Astrocyte (in vitro differentiated cells and primary cell): ENCODE data around the gene ANK3. TPM values are rescaled to one million over a fixed set of nuclear protein-coding genes. Genes with fewer than 3 reads are reported as not detected.

ENCODE experiments used
- DNase-seq: peaks from one replicate; pipeline ENCODE4 v3.0.0-alpha.2; 2010; ENCODE audit warnings: low read depth
- FAIRE-seq: peaks from 2 replicates; lab custom pipeline; 2011; peaks lifted over from hg19 to GRCh38; lab: Jason Lieb, UNC
- H2AFZ ChIP-seq: 2 replicates; pipeline ENCODE4 v1.6.0; 2012; ENCODE audit warnings: low read depth, low read length, inconsistent platforms
- H3K27ac ChIP-seq: 2 replicates; pipeline ENCODE4 v1.5.1; 2011; ENCODE audit warnings: low read depth, low read length, inconsistent platforms
- H3K27me3 ChIP-seq: 2 replicates; pipeline ENCODE4 v1.6.0; 2011; ENCODE audit warnings: low read length, inconsistent platforms; ENCODE audit not compliant: insufficient read depth
- H3K36me3 ChIP-seq: 2 replicates; pipeline ENCODE4 v1.5.1; 2011; ENCODE audit warnings: low read length, inconsistent platforms; ENCODE audit not compliant: insufficient read depth
- H3K4me1 ChIP-seq: 2 replicates; pipeline ENCODE4 v1.5.1; 2011; ENCODE audit warnings: low read length, inconsistent platforms; ENCODE audit not compliant: insufficient read depth
- H3K4me2 ChIP-seq: 2 replicates; pipeline ENCODE4 v1.6.0; 2012; ENCODE audit warnings: low read length, inconsistent platforms
- H3K4me3 ChIP-seq: 2 replicates; pipeline ENCODE4 v1.5.1; 2011; ENCODE audit warnings: low read depth, mild to moderate bottlenecking, low read length, inconsistent platforms; ENCODE audit not compliant: insufficient read depth
- H3K79me2 ChIP-seq: 2 replicates; pipeline ENCODE4 v1.6.0; 2012; ENCODE audit warnings: mild to moderate bottlenecking, low read length, inconsistent platforms; ENCODE audit not compliant: insufficient read depth
- H3K9ac ChIP-seq: 2 replicates; pipeline ENCODE4 v1.6.0; 2012; ENCODE audit warnings: mild to moderate bottlenecking, low read length, inconsistent platforms
- H3K9me3 ChIP-seq: 2 replicates; pipeline ENCODE4 v1.5.1; 2012; ENCODE audit warnings: low read depth, mild to moderate bottlenecking, low read length, inconsistent platforms; ENCODE audit not compliant: insufficient read depth
- H4K20me1 ChIP-seq: 2 replicates; pipeline ENCODE4 v1.6.0; 2012; ENCODE audit warnings: low read length, inconsistent platforms; ENCODE audit not compliant: insufficient read depth
- H3K27ac Mint-ChIP-seq: one replicate; pipeline ENCODE4 v1.8.0; 2021; ENCODE audit warnings: mild to moderate bottlenecking, mixed read lengths; ENCODE audit not compliant: unreplicated experiment
- H3K27me3 Mint-ChIP-seq: one replicate; pipeline ENCODE4 v1.8.0; 2021; ENCODE audit warnings: low read depth, mixed read lengths; ENCODE audit not compliant: unreplicated experiment
- H3K36me3 Mint-ChIP-seq: one replicate; pipeline ENCODE4 v1.8.0; 2021; ENCODE audit warnings: low read depth, mixed read lengths; ENCODE audit not compliant: unreplicated experiment
- H3K4me1 Mint-ChIP-seq: one replicate; pipeline ENCODE4 v1.8.0; 2021; ENCODE audit warnings: low read depth, mixed read lengths; ENCODE audit not compliant: unreplicated experiment
- H3K4me3 Mint-ChIP-seq: one replicate; pipeline ENCODE4 v1.8.0; 2021; ENCODE audit warnings: mild to moderate bottlenecking, moderate library complexity, mixed read lengths; ENCODE audit not compliant: unreplicated experiment
- H3K9me3 Mint-ChIP-seq: one replicate; pipeline ENCODE4 v1.8.0; 2021; ENCODE audit warnings: mild to moderate bottlenecking, mixed read lengths; ENCODE audit not compliant: unreplicated experiment
- EZH2 ChIP-seq: IDR thresholded peaks from 2 replicates; pipeline ENCODE4 v1.6.1; 2012; ENCODE audit warnings: mild to moderate bottlenecking, low read length, inconsistent platforms; ENCODE audit not compliant: insufficient read depth
- total RNA-seq: library from RNA; stranded (reverse); gene quantifications from 2 replicates; pipeline ENCODE4 v1.2.1, GENCODE V29; 2021
- TF ChIP-seq, protein P1 (sequence below): IDR thresholded peaks from 2 replicates; pipeline ENCODE4 v1.5.1; 2011; ENCODE audit warnings: low read depth, mild to moderate bottlenecking, inconsistent platforms, low read length, moderate library complexity; ENCODE audit not compliant: insufficient read depth

ANK3 gene
- total RNA-seq, 1 donor from 2014 or later = 21.1 TPM

DNA sequence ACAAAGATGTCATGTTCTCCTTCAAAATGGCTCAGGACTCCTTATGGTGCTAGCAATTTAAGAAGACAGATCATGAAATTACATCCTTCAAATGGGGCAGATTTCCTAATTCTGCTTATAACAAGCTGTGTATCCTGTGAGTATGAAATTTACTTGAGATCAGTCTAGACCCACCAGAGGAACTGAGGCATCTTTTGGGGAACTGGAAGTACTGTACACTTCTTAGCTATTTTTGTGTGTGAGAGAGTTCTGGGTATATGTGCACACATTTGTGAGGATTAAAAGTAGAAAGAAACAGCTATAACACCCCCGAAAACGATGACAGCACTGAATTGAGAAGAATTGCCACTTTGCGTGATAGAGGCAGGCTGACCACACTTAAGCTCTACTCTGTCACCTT is 296.4 kb downstream of the ANK3 start:
- H3K27ac ChIP-seq = no peak overlapping the region
- no peaks in the 10 kb centered on the region for H3K9me3 Mint-ChIP-seq
- H3K27ac Mint-ChIP-seq = no peak overlapping the region
- no peak overlapping the region for H3K9ac ChIP-seq
- H3K4me1 ChIP-seq = no peaks in the 10 kb centered on the region
- no peaks in the 10 kb centered on the region for H3K36me3 ChIP-seq
- TF ChIP-seq, protein P1, sequence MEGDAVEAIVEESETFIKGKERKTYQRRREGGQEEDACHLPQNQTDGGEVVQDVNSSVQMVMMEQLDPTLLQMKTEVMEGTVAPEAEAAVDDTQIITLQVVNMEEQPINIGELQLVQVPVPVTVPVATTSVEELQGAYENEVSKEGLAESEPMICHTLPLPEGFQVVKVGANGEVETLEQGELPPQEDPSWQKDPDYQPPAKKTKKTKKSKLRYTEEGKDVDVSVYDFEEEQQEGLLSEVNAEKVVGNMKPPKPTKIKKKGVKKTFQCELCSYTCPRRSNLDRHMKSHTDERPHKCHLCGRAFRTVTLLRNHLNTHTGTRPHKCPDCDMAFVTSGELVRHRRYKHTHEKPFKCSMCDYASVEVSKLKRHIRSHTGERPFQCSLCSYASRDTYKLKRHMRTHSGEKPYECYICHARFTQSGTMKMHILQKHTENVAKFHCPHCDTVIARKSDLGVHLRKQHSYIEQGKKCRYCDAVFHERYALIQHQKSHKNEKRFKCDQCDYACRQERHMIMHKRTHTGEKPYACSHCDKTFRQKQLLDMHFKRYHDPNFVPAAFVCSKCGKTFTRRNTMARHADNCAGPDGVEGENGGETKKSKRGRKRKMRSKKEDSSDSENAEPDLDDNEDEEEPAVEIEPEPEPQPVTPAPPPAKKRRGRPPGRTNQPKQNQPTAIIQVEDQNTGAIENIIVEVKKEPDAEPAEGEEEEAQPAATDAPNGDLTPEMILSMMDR = no peak
- no peak for TF ChIP-seq EZH2
- DNase-seq (no peak), FAIRE-seq (no peak)
- no peaks in the 10 kb centered on the region for H3K4me1 Mint-ChIP-seq
- H3K36me3 Mint-ChIP-seq = no peaks in the 10 kb centered on the region
- H3K4me2 ChIP-seq = no peak overlapping the region
- no peaks in the 10 kb centered on the region for H3K79me2 ChIP-seq
- H4K20me1 ChIP-seq = no peaks in the 10 kb centered on the region
- no peaks in the 10 kb centered on the region for H3K27me3 Mint-ChIP-seq
- no peak overlapping the region for H2AFZ ChIP-seq
- no peak overlapping the region for H3K4me3 ChIP-seq
- H3K4me3 Mint-ChIP-seq = no peak overlapping the region
- H3K27me3 ChIP-seq = no peaks in the 10 kb centered on the region
- H3K9me3 ChIP-seq = no peaks in the 10 kb centered on the region

DNA sequence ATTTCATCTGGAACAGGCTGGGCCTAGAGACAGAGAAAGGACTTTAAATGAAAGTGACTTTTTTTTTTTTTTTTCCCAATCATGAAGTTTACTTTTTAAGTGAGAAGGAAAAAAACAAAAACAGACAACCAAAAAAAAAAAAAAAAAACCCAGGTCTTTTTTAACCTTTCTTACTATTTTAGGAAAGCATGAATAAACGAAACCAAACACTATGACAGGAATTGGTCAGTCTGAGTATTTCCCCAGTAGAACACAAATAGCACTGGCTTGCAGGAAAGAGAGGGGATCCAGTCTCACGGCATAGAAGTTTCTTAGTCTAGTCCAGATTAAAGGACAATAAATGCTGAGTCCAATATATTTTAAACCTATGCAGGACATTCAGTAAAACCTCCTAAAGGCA is 302.8 kb downstream of the ANK3 start:
- no peaks in the 10 kb centered on the region for H3K79me2 ChIP-seq
- no peaks in the 10 kb centered on the region for H4K20me1 ChIP-seq
- DNase-seq (no peak), FAIRE-seq (no peak)
- H3K9me3 Mint-ChIP-seq = no peaks in the 10 kb centered on the region
- TF ChIP-seq EZH2 = no peak
- TF ChIP-seq, protein P1 = no peak
- no peak overlapping the region for H3K9ac ChIP-seq
- H2AFZ ChIP-seq = no peak overlapping the region
- H3K4me3 ChIP-seq = no peak overlapping the region
- H3K4me1 Mint-ChIP-seq = peaks cover 10% of the 10 kb centered on the region
- H3K27ac Mint-ChIP-seq = no peak overlapping the region
- H3K27ac ChIP-seq = no peak overlapping the region
- H3K36me3 Mint-ChIP-seq = no peaks in the 10 kb centered on the region
- H3K27me3 ChIP-seq = no peaks in the 10 kb centered on the region
- H3K9me3 ChIP-seq = no peaks in the 10 kb centered on the region
- H3K4me1 ChIP-seq = no peaks in the 10 kb centered on the region
- no peak overlapping the region for H3K4me3 Mint-ChIP-seq
- no peaks in the 10 kb centered on the region for H3K36me3 ChIP-seq
- no peak overlapping the region for H3K4me2 ChIP-seq
- H3K27me3 Mint-ChIP-seq = no peaks in the 10 kb centered on the region

DNA sequence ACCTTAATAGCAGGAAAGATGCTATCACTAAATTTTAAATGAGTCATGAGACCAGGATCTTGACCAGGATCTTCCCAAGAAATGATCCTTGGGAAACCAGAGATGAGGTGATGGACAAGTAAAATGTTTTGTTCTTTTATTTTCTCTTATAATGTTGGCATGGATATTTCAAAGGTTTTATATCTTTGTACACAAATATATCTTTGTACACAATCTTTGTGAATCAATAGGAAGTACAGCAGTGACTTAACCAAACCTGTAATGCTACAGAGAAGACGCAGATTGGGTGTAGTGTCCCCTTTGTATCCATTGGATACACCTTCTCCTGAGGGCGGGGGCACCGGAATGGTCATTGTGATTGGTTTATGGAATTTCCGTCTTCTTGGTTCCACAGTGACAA is 303.3 kb downstream of the ANK3 start:
- no peak overlapping the region for H3K9ac ChIP-seq
- H3K4me1 ChIP-seq = no peaks in the 10 kb centered on the region
- H3K27ac ChIP-seq = no peak overlapping the region
- H4K20me1 ChIP-seq = no peaks in the 10 kb centered on the region
- H3K27me3 Mint-ChIP-seq = no peaks in the 10 kb centered on the region
- no peak overlapping the region for H3K4me3 ChIP-seq
- H2AFZ ChIP-seq = no peak overlapping the region
- H3K27me3 ChIP-seq = no peaks in the 10 kb centered on the region
- no peaks in the 10 kb centered on the region for H3K79me2 ChIP-seq
- no peaks in the 10 kb centered on the region for H3K9me3 Mint-ChIP-seq
- no peak overlapping the region for H3K27ac Mint-ChIP-seq
- H3K4me2 ChIP-seq = no peak overlapping the region
- H3K9me3 ChIP-seq = no peaks in the 10 kb centered on the region
- FAIRE-seq (peak; percentile 26), DNase-seq (no peak)
- no peaks in the 10 kb centered on the region for H3K36me3 Mint-ChIP-seq
- TF ChIP-seq EZH2 = no peak
- TF ChIP-seq, protein P1 = no peak
- H3K4me1 Mint-ChIP-seq = peaks cover 10% of the 10 kb centered on the region
- H3K36me3 ChIP-seq = no peaks in the 10 kb centered on the region
- H3K4me3 Mint-ChIP-seq = no peak overlapping the region
